Neural progenitor cell (in vitro differentiated cells): ENCODE data around the gene CEP57L1. TPM values are rescaled to one million over a fixed set of nuclear protein-coding genes. Genes with fewer than 3 reads are reported as not detected.
"Not testable (repeated sequence)": the region's sequence is repeated elsewhere in the genome, so short reads cannot be mapped to it uniquely, and the experiment has no call there.

Source experiments
- DNase-seq: peaks from one replicate; pipeline ENCODE4 v3.0.0-alpha.2; 2016; ENCODE audit warnings: low spot score
- H2AFZ ChIP-seq: fragments of 200-600 bp; sonication (generic); replicated peaks from 2 replicates; pipeline ENCODE4 v1.6.1; 2016; ENCODE audit warnings: antibody characterized with exemption
- H3F3A ChIP-seq: fragments of 200-600 bp; sonication (generic); 2 replicates; pipeline ENCODE4 v1.6.1; 2016; ENCODE audit warnings: antibody characterized with exemption, low read depth
- H3K27ac ChIP-seq: fragments of 200-600 bp; sonication (generic); 2 replicates; pipeline ENCODE4 v1.5.1; 2016; ENCODE audit warnings: mild to moderate bottlenecking
- H3K27me3 ChIP-seq: fragments of 200-600 bp; sonication (generic); 2 replicates; pipeline ENCODE4 v1.6.1; 2016; ENCODE audit warnings: mild to moderate bottlenecking, moderate library complexity
- H3K36me3 ChIP-seq: fragments of 200-600 bp; sonication (generic); 2 replicates; pipeline ENCODE4 v1.5.1; 2016
- H3K4me1 ChIP-seq: fragments of 200-600 bp; sonication (generic); 2 replicates; pipeline ENCODE4 v1.6.1; 2016; ENCODE audit warnings: mixed run types
- H3K4me2 ChIP-seq: fragments of 200-600 bp; sonication (generic); 2 replicates; pipeline ENCODE4 v1.6.1; 2016
- H3K4me3 ChIP-seq: fragments of 200-600 bp; sonication (generic); 2 replicates; pipeline ENCODE4 v1.5.1; 2016
- H3K79me2 ChIP-seq: fragments of 200-600 bp; sonication (generic); 2 replicates; pipeline ENCODE4 v1.6.1; 2016; ENCODE audit warnings: low read depth
- H3K9ac ChIP-seq: fragments of 200-600 bp; sonication (generic); 2 replicates; pipeline ENCODE4 v1.6.1; 2016
- H3K9me3 ChIP-seq: fragments of 200-600 bp; sonication (generic); 2 replicates; pipeline ENCODE4 v1.5.1; 2016; ENCODE audit warnings: low read depth
- H4K20me1 ChIP-seq: fragments of 200-600 bp; sonication (generic); 2 replicates; pipeline ENCODE4 v1.6.1; 2016; ENCODE audit warnings: low read depth
- H3K27ac Mint-ChIP-seq: 3 replicates; pipeline ENCODE4 v1.8.0; 2021; ENCODE audit warnings: mixed read lengths
- H3K27me3 Mint-ChIP-seq: 2 replicates; pipeline ENCODE4 v1.8.0; 2022; ENCODE audit warnings: low read depth, mild to moderate bottlenecking, inconsistent platforms, moderate library complexity, mixed read lengths; ENCODE audit not compliant: insufficient read depth
- H3K36me3 Mint-ChIP-seq: 3 replicates; pipeline ENCODE4 v1.8.0; 2021; ENCODE audit warnings: mixed read lengths
- H3K4me1 Mint-ChIP-seq: 3 replicates; pipeline ENCODE4 v1.8.0; 2021; ENCODE audit warnings: mixed read lengths
- H3K4me3 Mint-ChIP-seq: 3 replicates; pipeline ENCODE4 v1.8.0; 2021; ENCODE audit warnings: mild to moderate bottlenecking, moderate library complexity, mixed read lengths
- H3K9me3 Mint-ChIP-seq: 3 replicates; pipeline ENCODE4 v1.8.0; 2020; ENCODE audit warnings: mixed read lengths
- EZH2 ChIP-seq: fragments of 200-600 bp; sonication (generic); IDR thresholded peaks from 2 replicates; pipeline ENCODE4 v1.6.1; 2017; ENCODE audit warnings: antibody characterized with exemption, mild to moderate bottlenecking, moderate library complexity
- EZH2phosphoT487 ChIP-seq: fragments of 200-600 bp; sonication (generic); IDR thresholded peaks from 2 replicates; pipeline ENCODE4 v1.6.1; 2017; ENCODE audit warnings: antibody characterized with exemption
- total RNA-seq: library from RNA; depleted of rRNA; stranded (reverse); fragments of >200 nt; gene quantifications from 2 replicates; pipeline ENCODE4 v1.2.3, GENCODE V29; 2015; ENCODE audit warnings: low replicate concordance
- TF ChIP-seq, protein P1 (sequence below): fragments of 200-600 bp; sonication (generic); IDR thresholded peaks from 2 replicates; pipeline ENCODE4 v1.5.1; 2017; ENCODE audit warnings: antibody characterized with exemption, mild to moderate bottlenecking

The CEP57L1 gene
- total RNA-seq, 1 donor from 2014 or later, result 68.0 TPM

GRCh38 chr6:109187399-109188114, 92.2 kb downstream of the CEP57L1 start:
- Mint-ChIP-seq H3K9me3 (peaks cover 18% of the 10 kb centered on the region), H3K27ac (no peak overlapping the region), H3K4me1 (no peaks in the 10 kb centered on the region), H3K36me3 (no peaks in the 10 kb centered on the region), H3K4me3 (no peak overlapping the region), H3K27me3 (no peaks in the 10 kb centered on the region)
- TF ChIP-seq, protein P1, sequence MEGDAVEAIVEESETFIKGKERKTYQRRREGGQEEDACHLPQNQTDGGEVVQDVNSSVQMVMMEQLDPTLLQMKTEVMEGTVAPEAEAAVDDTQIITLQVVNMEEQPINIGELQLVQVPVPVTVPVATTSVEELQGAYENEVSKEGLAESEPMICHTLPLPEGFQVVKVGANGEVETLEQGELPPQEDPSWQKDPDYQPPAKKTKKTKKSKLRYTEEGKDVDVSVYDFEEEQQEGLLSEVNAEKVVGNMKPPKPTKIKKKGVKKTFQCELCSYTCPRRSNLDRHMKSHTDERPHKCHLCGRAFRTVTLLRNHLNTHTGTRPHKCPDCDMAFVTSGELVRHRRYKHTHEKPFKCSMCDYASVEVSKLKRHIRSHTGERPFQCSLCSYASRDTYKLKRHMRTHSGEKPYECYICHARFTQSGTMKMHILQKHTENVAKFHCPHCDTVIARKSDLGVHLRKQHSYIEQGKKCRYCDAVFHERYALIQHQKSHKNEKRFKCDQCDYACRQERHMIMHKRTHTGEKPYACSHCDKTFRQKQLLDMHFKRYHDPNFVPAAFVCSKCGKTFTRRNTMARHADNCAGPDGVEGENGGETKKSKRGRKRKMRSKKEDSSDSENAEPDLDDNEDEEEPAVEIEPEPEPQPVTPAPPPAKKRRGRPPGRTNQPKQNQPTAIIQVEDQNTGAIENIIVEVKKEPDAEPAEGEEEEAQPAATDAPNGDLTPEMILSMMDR, result peak; percentile 97
- no peak for TF ChIP-seq EZH2phosphoT487
- DNase-seq, result peak; percentile 66
- Histone ChIP-seq H3K27me3 (no peaks in the 10 kb centered on the region), H4K20me1 (no peaks in the 10 kb centered on the region), H3K4me3 (no peak overlapping the region), H3K4me1 (no peaks in the 10 kb centered on the region), H3K79me2 (no peaks in the 10 kb centered on the region), H3K27ac (no peak overlapping the region), H3K4me2 (no peak overlapping the region), H3F3A (no peaks in the 10 kb centered on the region), H2AFZ (no peak overlapping the region), H3K9me3 (peaks cover 6% of the 10 kb centered on the region), H3K9ac (no peak overlapping the region), H3K36me3 (no peaks in the 10 kb centered on the region)

DNA sequence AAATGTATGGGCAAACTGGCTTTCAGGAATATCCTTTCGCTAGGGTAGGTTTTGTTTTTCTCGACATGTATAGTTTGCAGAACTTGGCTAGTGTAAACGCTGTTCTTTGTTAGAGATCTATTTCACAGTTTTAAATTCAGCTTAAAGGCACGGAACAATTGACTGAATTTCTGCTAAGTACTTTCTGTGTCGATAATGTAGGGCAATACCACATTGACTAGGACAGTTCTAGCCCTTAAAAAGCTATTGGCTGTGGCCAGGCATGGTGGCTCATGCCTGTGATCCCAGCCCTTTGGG, 92.8 kb downstream of the CEP57L1 start:
- no peaks in the 10 kb centered on the region for H3F3A ChIP-seq
- no peaks in the 10 kb centered on the region for H3K4me1 ChIP-seq
- no peaks in the 10 kb centered on the region for H4K20me1 ChIP-seq
- Mint-ChIP-seq H3K27ac (no peak overlapping the region), H3K27me3 (no peaks in the 10 kb centered on the region), H3K4me1 (no peaks in the 10 kb centered on the region), H3K4me3 (no peak overlapping the region), H3K9me3 (peaks cover 21% of the 10 kb centered on the region), H3K36me3 (no peaks in the 10 kb centered on the region)
- H3K4me2 ChIP-seq, result no peak overlapping the region
- DNase-seq, result no peak
- no peaks in the 10 kb centered on the region for H3K36me3 ChIP-seq
- H3K27ac ChIP-seq, result no peak overlapping the region
- H3K79me2 ChIP-seq, result no peaks in the 10 kb centered on the region
- no peaks in the 10 kb centered on the region for H3K27me3 ChIP-seq
- no peak overlapping the region for H2AFZ ChIP-seq
- TF ChIP-seq, protein P1, result no peak
- TF ChIP-seq EZH2phosphoT487, result no peak
- TF ChIP-seq EZH2, result no peak
- H3K9ac ChIP-seq, result no peak overlapping the region
- H3K4me3 ChIP-seq, result no peak overlapping the region
- peaks cover 7% of the 10 kb centered on the region for H3K9me3 ChIP-seq

DNA sequence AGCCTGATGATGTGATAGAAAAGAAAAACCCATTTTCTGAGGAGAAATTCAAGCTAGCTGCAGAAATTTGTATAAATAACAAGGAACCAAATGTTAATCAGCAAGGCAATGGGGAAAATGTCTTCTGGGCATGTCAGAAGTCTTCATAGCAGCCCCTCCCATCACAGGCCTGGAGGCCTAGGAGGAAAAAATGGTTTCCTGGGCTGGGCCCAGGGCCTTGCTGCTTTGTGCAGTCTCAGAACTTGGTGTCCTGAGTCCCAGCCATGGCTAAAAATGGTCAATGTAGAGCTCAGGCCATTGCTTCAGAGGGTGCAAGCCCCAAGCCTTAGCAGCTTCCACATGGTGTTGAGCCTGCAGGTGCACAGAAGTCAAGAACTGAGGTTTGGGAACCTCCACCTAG, 96.1 kb downstream of the CEP57L1 start:
- H3K27me3 Mint-ChIP-seq, H4K20me1 ChIP-seq, H3K27ac Mint-ChIP-seq, H3K9me3 ChIP-seq, DNase-seq, H2AFZ ChIP-seq, H3K36me3 Mint-ChIP-seq, H3K4me1 ChIP-seq, H3K79me2 ChIP-seq, H3K9ac ChIP-seq, H3K4me3 Mint-ChIP-seq, H3F3A ChIP-seq, H3K4me1 Mint-ChIP-seq, H3K36me3 ChIP-seq, H3K27me3 ChIP-seq, H3K4me2 ChIP-seq, H3K4me3 ChIP-seq, H3K27ac ChIP-seq: not testable (repeated sequence)
- peaks cover 30% of the 10 kb centered on the region for H3K9me3 Mint-ChIP-seq

DNA sequence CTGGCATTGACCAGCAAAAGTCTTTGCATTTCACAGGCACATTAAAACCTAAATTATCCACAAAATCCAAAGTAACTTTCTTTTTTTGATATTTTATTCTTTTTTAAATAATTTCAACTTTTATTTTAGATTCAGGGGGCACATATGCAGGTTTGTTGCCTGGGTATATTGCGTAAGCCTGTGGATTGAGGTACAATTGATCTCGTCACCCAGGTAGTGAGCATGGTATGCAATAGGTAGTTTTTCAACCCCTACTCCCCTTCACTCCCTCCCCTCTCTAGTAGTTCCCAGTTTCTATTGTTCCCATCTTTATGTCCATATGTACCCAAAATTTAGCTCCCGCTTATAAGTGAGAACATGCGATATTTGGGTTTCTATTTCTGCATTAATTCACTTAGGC, 97.6 kb downstream of the CEP57L1 start:
- TF ChIP-seq EZH2phosphoT487, result no peak
- TF ChIP-seq, protein P1, result no peak
- no peak for TF ChIP-seq EZH2
- no peaks in the 10 kb centered on the region for H3K27me3 ChIP-seq
- H3K4me1 ChIP-seq, result no peaks in the 10 kb centered on the region
- no peaks in the 10 kb centered on the region for H3K79me2 ChIP-seq
- Mint-ChIP-seq H3K27ac (no peak overlapping the region), H3K36me3 (no peaks in the 10 kb centered on the region), H3K9me3 (peaks cover 30% of the 10 kb centered on the region), H3K4me3 (no peak overlapping the region), H3K4me1 (peaks cover 3% of the 10 kb centered on the region), H3K27me3 (peaks cover 3% of the 10 kb centered on the region)
- H3K9me3 ChIP-seq, result peaks cover 7% of the 10 kb centered on the region
- no peak for DNase-seq
- H3K4me2 ChIP-seq, result no peak overlapping the region
- no peak overlapping the region for H3K4me3 ChIP-seq
- H3K9ac ChIP-seq, result no peak overlapping the region
- H3F3A ChIP-seq, result no peaks in the 10 kb centered on the region
- no peaks in the 10 kb centered on the region for H4K20me1 ChIP-seq
- no peak overlapping the region for H3K27ac ChIP-seq
- no peaks in the 10 kb centered on the region for H3K36me3 ChIP-seq
- no peak overlapping the region for H2AFZ ChIP-seq
